NCI-H2107 (cell line): Measurements from ENCODE around the gene UBAC1.
A peak's percentile ranks its signal among the peaks of the same experiment; 100 is the strongest.
"Not testable (repeated sequence)": the region's sequence is repeated elsewhere in the genome, so short reads cannot be mapped to it uniquely, and the experiment has no call there.

ENCODE experiments used
- DNase-seq: peaks from one replicate; lab custom pipeline; 2025; lab: John Stamatoyannopoulos, UW

The UBAC1 gene

DNA sequence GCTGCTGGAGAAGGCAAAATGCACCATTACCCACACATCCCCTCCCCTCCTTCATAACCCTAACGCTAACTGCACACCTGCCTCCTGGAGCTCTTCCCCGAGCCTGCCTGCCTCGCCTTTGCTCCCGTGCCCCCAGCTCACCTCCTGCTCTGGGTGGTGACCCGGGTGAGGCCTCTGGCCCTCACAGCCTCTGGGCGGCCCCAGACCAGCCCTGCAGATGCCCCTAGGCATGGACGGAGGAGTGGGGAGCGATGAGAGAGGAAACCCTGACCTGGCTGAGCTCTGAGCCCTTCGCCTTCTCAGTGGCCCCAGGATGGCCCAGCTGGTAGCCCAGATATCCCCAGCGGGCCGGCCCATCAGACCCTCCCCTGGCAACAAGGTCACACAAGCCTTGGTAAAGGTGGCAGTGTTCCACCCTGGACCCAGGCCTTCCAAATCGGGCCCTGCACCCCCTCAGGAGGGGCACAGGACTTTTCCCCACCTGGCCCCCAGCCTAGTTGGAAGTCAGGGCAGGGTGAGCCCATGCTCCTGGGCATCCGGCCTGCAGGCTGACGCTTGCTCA lies 39.3 kb downstream of the UBAC1 start:
- DNase-seq, result no peak

DNA sequence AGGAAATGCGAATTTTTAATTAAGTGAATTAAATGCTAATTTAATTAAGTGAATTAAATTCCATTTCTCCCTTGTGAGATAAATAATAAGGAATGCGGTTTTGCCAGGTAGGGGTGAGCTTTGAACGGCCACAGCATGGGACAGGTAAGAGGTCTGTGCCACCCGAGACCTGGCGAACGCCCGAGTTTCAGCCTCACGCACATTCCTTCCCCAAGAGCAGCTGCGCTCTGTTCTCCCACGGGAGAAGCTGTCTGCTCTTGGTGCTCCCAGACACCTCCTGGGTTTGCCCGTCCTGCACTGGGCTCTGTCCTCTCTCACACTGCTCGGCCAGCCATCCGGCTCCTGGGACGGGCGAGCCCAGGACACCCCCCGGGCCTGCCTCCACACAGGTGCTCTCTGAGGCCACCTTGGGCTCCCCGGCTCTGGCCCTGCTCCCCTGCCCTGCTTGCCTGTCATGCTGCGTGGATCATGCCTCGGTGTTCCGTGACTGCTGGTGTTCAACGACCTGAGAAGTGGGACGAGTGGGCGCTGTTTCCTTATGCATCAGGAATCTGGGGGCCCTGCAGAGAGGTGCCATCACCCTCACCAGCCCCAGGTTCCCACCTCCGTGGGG lies 40.1 kb downstream of the UBAC1 start:
- DNase-seq, result no peak

DNA sequence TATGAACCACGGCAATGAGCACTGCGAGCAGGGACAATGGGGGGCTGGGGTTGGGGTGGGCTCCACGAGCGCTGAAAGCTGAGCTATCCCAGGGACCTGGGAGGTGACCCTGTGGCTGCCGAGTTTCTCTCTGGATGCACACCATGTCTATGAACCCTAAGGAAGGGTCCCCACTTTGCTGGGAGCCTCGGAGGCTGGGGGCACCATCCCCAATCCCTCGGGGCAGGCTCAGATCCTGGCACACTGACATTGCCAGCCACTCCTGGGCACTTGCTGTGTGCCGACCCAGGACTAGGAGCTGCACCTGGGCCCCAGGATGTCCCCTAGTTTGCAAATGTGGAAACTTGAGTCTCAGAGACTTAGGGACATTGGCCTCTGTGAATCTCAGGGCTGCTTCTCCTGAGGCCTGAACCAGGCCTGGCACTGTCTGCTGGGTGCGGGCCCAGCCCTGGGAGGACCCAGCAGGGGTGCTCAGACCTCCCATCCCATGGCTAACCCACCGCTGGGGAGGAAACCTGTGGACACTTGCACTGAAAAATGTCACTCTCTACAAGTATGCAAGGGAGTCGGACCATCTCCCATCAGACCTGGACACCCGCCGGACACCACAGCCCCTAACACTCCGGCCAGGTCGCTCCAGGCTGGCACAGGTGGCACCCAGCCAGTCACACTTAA lies 40.8 kb downstream of the UBAC1 start:
- no peak for DNase-seq

DNA sequence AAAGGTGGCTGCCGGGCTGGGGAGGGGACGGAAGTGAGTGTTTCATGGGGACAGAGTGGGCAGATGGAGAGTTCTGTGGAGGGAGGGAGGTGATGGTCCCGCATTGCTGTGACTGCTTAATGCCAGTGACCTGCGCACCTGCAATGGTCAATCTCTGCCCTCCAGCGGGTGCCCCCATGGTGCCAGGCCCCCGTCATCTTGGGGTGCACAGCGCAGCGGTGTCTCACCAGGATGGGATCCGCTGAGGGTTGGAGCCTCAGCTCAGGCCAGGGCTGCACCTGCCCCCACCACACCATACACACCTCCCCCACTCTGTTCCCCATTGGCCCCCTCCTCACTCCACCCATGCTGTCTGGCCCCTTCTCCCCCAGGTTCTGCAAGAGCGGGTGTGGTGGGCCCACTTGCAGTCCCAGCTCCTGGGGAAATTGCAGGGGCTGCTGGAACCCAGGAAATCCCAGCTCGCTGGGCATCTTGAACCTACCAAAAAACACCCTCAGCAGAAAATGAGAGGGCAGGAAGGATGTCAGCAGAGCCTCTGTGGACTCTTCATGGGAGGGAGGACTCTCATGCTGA lies 41.8 kb downstream of the UBAC1 start:
- DNase-seq, result no peak

DNA sequence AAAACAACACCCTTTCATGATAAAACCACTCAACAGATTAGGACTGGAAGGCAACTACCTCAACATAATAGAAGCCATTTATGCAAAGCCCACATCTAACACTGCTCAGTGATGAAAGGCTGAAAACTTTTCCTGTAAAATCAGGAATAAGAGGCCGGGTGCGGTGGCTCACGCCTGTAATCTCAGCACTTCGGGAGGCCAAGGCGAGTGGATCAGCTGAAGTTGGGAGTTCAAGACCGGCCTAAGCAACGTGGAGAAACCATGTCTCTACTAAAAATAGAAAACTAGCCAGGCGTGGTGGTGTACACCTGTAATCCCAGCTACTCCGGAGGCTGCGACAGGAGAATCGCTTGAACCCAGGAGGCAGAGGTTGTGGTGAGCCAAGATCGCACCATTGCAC lies 44.9 kb downstream of the UBAC1 start:
- not testable (repeated sequence) for DNase-seq

DNA sequence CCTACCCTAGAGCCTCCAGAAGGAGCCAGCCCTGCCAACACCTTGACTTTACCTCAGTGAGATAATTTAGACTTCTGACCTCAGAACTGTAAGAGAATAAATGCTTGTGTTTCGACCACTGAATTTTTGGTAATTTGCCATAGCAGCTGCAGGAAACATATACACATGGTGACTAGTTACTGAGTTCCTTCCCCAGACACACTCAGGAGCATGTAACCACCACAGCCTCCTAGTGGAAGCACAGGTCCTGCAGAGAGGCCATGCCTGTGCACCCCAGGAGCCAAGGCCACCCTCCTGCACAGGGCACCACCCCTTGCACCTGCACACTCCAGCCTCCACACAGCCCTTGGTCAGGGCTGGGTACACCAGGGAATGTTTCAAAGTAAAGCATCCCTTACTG lies 46.3 kb downstream of the UBAC1 start:
- DNase-seq, result no peak

DNA sequence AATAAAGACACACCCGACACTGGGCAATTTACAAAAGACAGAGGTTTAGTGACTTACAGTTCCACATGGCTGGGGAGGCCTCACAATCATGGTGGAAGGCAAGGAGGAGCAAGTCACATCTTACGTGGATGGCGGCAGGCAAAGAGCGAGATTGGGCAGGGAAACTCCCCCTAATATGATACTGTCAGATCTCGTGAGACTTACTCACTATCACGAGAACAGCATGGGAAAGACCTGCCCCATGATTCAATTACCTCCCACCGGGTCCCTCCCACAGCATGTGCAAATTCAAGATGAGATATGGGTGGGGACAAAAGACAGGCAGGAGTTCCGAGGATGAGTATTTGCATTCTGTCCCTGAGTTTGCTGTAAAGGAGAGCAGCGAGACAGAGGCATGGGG lies 49.9 kb downstream of the UBAC1 start:
- not testable (repeated sequence) for DNase-seq

DNA sequence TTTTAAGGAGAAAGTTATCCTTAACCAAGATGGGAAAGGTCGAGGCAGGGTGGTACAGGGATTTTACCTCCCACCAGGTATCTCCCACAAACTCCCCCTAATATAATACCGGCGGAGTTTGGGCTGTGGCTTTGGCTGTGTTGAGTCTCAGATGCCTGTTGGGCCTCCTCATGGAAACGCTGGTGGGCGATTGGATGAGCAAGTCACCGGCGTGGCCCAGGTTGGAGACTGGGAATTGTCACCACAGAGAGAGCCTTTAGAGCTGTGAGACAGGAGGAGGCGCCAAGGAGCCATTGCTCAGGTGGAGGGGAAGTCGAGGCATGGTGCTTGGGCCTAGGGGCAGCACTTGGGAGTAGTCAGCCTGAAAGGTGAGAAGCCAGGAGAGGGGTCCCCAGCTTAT lies 50.4 kb downstream of the UBAC1 start:
- no peak for DNase-seq

DNA sequence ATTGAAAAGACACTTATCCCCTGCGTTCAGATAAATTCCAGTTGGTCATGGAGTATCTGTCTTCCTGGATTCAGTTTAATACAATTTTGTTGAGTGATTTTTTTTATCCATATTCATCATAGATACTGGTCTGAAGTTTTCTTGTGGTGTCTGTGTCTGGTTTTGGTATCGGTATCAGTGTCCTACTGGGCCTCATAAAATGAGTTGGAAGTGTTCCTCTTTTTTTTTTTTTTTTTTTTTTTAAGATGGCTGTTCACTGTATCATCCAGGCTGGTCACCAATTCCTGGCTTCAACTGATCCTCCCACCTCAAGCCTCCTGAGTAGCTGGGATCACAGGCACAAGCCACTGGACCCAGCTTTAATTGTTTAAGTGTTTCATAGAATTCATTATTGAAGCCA lies 51.0 kb downstream of the UBAC1 start:
- DNase-seq, result no peak

DNA sequence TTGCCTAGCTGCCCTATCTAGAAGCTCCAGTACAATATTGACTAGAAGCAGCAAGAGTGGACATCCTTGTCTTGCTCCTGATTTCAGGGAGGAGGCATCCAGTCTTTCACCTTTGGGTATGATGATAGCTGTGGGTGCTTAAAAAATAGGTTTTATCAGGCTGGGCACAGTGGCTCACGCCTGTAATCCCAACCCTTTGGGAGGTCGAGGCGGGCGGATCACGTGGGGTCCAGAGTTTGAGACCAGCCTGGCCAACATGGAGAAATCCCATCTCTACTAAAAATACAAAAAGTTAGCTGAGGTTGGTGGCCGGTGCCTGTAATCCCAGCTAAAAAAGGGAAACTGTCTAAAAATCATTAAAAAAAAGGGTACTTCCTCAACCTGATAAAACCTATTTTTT lies 51.8 kb downstream of the UBAC1 start:
- DNase-seq, result no peak

DNA sequence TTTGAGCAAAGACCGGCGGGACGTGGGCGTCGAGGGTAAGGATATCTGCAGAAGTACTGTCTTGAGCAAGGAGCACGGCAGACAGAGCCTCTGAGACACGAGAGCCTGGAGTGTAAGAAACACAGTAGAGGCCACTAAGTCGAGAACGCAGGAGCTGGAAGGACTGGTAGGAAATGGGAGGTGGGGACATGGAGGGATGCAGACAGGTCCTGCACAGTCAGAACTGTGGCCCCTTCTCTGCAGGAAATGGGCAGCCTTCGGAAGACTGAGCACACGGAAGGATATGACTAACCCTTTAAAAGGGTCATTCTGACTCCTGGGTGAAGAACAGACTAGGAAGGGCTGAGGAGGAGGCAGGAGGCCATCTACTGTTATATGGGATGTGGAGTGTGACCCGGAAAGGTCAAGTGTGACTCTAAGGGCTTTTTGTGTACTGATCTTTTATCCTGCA lies 52.4 kb downstream of the UBAC1 start:
- DNase-seq, result no peak

DNA sequence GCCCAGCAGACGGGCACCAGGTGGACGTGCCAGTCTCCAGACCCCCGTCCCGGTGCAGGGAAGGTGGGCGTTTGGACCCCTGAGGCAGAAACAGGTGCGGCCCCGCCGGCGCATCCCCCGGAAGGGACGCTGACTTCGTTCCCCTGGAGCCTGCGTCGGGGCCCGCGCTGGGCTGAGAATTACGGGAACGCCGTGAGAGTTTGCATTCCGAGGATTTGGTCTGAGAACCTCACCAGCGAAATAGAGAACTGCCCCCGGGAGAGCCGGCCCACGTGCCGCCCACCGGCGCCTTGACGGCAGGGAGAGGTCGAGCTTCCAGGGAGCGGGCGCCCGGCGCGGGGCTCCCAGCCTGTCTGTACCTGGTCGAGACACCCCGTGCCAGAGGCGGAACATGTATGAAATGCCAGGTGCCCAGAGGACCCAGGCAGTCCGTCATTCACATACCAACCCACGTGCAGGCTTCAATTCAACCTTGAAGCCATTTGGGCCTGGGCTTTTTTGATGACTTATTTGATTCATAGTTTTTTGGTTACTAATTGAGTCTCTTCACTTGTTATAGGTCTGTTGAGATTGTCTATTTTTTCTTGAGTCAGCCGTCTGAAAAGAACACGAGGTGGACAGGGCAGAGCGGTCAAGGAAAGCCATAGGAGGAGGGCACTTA lies 53.0 kb downstream of the UBAC1 start:
- DNase-seq, result no peak

DNA sequence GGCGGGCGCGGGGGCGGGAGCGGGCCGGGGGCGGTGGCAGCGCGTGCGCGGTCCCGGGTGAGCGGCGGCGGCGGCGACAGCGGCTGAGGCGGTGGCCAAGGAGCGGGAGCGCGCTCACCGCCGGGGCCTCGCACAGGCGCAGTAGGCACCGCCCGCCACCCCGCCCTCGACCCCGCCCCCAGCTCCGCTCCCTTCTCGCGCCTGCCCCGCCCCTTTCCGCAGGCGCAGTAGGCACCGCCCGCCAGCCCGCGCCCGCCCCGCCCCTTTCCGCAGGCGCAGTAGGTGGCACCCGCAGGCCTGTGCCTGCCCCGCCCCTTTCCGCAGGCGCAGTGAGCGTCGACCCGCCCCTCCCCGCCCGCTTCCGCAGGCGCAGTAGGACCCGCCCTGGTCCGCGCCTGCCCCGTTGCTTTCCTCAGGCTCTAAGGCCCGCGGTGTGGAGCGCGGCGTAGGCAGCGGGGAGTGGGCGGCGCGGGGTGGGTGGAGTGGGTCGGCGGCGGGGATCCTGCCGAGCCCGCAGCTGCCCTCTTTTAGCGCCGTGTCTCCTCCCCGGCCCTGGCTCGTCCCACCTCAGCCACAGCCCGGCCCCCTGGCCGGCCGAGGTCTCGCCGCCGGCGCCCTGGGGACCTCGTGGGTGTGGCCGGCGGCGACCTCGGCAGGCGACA lies 53.6 kb downstream of the UBAC1 start, which contains the start of gene CAMSAP1:
TSS of gene CAMSAP1 (minus strand) at position 116 of the 662 bp plus-strand sequence. CDS start 387 bp downstream, outside the sequence.
- peak; percentile 93 for DNase-seq

DNA sequence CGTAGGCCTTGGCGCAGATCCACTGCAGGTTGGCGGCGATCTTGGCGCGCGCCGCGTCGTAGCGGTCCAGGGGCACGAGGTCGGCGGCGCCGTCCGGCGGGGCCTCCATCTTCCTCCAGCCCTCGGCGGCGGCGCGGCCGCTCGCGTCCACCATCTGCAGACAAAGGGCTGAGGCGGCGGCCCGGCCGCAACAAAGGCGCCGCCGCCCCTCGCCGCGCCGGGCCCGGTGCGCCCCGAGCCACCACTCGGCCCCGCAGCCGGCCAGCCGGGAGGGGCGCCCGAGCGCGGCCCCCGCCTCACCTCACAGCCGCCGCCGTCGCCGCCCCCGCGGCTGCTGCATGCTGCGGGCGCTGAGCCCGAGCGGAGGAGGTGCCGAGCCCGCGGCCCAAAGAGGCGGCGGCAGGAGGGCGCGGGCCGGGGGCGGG lies 54.2 kb downstream of the UBAC1 start:
- no peak for DNase-seq

DNA sequence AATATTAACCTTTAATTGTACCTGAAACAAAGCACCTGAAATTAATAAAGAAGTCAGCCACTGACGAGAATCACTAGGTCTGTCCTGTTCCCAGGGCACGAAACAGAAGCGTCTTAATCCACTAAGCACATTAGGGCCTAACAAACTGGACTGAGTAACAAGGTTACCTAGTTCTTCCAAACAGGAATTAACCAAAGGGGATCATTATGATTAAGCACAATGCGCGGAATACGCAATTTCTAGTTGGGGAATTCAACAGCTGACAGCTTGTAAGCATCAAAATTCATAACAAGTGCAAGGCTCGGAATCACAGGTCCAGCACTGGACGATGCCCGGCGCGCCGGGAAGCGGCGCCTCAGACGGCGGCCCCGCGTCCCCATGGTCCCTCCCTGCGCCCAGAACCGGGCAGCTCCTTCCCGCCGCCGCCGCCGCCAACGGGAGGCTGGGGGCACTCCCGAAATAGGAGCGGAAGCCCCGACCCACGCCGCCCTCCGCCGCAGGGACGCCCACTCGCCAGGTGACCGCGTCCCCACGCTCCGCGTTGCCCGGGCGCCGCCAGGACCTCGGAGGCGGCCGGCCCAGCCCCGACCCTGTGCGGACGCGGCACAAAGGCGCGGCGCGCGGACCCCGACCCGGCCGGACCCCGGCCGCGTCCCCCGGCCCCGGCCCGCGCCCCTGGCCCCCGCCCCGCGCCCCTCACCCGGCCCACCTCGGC lies 54.7 kb downstream of the UBAC1 start:
- DNase-seq, result no peak

DNA sequence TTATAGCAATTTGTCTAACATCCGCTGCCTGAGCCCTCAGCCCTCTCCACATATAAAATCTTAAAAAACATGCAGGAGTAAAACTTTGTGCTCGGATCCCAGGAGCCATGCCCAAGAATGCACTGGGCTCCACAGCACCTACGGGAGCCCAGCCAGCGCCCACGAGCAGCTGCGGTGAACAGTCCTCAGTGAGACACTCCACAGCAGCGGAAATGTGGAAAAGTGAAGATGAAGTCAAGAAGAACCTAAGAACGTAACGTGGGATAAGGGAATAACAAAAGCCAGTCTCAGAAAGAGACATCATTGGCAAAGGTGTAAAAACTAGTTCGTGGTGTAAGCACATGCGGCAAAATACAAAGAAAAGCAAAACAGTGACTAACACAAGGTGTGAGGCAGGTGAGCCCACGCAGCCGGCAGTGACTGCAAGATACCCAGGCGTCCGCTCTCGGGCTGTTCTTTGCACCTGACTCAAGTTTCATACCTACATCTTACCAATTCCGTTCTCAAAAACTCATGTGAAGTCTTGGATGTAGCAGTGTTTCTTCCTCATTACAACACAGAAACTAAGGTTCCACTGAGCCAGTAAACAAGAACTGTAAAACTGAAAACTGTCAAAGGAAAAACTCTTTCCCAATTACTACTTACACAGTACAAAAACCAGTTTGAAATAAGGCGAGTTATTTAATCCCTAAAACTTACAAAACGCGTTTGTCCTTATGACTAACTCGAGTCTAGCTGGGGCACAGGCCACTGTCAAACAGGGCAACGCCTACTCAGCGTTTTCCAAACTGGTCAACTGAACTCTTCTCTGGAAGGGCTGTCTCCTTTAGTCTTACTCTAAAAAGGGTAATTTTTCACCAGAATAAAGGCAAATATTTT lies 55.6 kb downstream of the UBAC1 start:
- DNase-seq, result no peak

DNA sequence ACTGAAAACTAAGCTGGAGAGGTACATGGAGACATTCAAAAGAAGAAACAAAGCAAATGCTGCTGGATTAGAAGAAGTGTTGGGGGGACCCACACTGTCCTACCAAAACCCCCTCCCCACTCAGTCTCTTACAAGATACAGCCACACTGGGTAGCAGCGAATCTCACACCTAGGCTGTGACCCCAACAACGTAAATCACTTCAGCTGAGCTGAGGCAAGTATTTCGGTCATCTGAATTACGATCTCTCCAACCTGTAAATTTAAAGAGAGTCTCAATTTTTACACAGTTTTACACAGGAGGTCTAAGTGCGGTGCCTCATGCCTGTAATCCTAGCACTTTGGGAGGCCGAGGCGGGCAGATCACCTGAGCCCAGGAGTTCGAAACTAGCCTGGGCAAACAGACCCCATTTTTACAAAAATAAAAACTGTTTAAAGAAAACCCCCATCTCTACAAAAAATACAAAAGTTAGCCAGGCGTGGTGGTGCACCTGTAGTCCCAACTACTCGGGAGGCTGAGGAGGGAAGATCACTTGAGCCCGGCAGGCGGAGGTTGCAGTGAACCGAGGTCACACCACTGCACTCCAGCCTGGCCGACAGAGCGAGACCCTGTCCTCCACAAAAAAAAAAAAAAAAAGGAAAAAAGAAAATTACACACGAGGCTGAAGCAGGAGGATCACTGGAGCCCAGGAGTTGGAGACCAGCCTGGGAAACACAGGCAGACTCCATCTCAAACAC lies 57.2 kb downstream of the UBAC1 start:
- no peak for DNase-seq

DNA sequence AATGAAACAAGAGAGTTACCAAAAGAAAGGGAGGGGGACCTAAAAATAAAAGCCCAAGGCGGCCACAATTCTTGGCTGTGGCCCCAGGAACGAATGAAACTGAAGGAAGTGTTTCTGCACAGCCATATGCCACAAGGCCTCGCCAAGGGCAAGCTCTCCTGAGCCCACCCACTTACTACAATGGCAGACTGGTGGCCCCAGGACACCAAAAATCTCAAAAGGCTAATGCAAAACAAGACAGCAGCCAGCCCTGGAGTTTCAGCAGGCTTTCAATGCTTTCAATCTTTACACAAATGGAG lies 57.9 kb downstream of the UBAC1 start:
- DNase-seq, result no peak

DNA sequence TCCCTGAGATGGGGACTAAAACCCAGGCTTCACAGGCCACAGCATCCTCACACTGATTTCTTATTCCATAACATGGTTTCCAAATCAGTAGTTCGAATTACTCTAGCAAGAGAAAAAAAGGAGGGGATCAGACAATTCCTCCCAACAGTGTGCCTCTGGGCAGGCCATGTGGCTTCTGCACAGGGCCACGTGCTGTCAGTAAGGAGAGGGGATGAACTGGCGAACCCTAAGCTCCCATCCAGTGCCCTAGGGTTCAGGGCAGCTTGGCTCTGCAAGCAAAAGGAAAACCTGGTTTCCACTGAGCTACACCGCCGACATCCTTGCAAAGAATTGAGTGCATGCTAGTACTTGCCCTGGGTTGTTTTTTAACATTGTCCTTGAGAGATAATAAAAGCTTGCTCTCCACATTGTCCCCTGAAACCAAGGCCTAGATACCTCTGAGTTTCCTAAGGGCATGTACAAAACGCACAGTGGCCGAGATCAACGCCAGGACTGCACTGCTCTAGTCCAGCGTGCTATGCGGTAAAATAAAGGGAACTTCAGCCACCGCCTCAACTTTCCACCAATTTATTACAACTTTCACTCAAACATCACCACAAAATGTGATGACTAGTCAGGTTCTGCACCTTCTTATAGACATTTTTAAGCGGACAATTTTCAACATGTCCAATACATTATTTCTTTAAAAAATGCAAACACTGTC lies 58.4 kb downstream of the UBAC1 start:
- DNase-seq, result no peak
